GM19372 (cell line): ENCODE results near the gene RER1.

Experiments used
- ATAC-seq: cut with Tn5 transposase; IDR thresholded peaks from one replicate; pipeline ENCODE4 v1.9.1; 2021; ENCODE audit warnings: mild to moderate bottlenecking, low read depth, moderate library complexity; ENCODE audit not compliant: unreplicated experiment

RER1 gene

GRCh38 chr1:2418791-2419320, 27.2 kb downstream of the RER1 start:
- no peak for ATAC-seq

- ATAC-seq: no peak
These were observed 27.8 kb downstream of the RER1 start for GRCh38 chr1:2419416-2419815.

GRCh38 chr1:2422523-2422922, 30.9 kb downstream of the RER1 start:
- no peak for ATAC-seq

- no peak for ATAC-seq
These were observed 34.3 kb downstream of the RER1 start for GRCh38 chr1:2425892-2426291.

GRCh38 chr1:2426540-2426939, 34.9 kb downstream of the RER1 start:
- ATAC-seq: no peak

- no peak for ATAC-seq
These were observed 35.4 kb downstream of the RER1 start for GRCh38 chr1:2427051-2427450.

- ATAC-seq: no peak
These were observed 36.3 kb downstream of the RER1 start for GRCh38 chr1:2427976-2428375.

GRCh38 chr1:2428490-2428889, 36.8 kb downstream of the RER1 start:
- ATAC-seq: no peak

- no peak for ATAC-seq
These were observed 38.3 kb downstream of the RER1 start for GRCh38 chr1:2429780-2430591.

GRCh38 chr1:2430592-2430973, 38.9 kb downstream of the RER1 start:
- no peak for ATAC-seq

- no peak for ATAC-seq
These were observed 39.5 kb downstream of the RER1 start for GRCh38 chr1:2431103-2431502.

- ATAC-seq: no peak
These were observed 39.9 kb downstream of the RER1 start for GRCh38 chr1:2431518-2431917.

GRCh38 chr1:2432441-2432844, 40.8 kb downstream of the RER1 start:
- no peak for ATAC-seq

GRCh38 chr1:2433196-2433595, 41.6 kb downstream of the RER1 start:
- ATAC-seq: no peak

- ATAC-seq: no peak
These were observed 42.5 kb downstream of the RER1 start for GRCh38 chr1:2433936-2434655.

- ATAC-seq: no peak
These were observed 43.5 kb downstream of the RER1 start for GRCh38 chr1:2435091-2435490.

- ATAC-seq: no peak
These were observed 44.2 kb downstream of the RER1 start for GRCh38 chr1:2435746-2436355.

- no peak for ATAC-seq
These were observed 45.2 kb downstream of the RER1 start for GRCh38 chr1:2436876-2437275.

GRCh38 chr1:2437617-2438016, 46.0 kb downstream of the RER1 start:
- ATAC-seq: no peak

- ATAC-seq: no peak
These were observed 46.4 kb downstream of the RER1 start for GRCh38 chr1:2438038-2438437.

GRCh38 chr1:2438641-2439040, 47.0 kb downstream of the RER1 start:
- ATAC-seq: no peak
